ENCODE measurements around the gene SMARCAD1. TPM values are rescaled to one million over a fixed set of nuclear protein-coding genes. Genes with fewer than 3 reads are reported as not detected.

Gene SMARCAD1
- total RNA-seq, 4 donors from 2014 or later: 14.2 to 27.7 (median 18.4) TPM

DNA sequence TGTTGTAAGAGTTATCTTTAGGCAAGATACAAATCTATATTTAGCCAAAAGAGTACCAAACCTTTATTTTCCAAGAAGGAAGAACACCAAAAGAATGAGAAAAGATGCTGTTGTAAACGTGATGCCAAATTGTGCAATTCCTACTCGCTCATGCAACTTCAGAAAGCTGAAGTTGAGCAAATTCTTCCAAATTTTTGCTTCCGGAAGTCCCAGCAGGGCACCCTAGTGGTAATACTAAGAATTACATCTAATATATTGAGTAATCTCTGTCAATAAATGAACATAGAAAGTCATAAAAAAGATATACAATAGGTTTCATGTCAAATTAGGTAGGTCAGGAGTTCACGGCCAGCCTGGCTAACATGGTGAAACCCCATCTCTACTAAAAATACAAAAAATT, 36.0 kb upstream of the SMARCAD1 start:
- TF ChIP-seq POLR2A (IDR thresholded peaks at IDR 0.05): no peak
- TF ChIP-seq, protein P1, sequence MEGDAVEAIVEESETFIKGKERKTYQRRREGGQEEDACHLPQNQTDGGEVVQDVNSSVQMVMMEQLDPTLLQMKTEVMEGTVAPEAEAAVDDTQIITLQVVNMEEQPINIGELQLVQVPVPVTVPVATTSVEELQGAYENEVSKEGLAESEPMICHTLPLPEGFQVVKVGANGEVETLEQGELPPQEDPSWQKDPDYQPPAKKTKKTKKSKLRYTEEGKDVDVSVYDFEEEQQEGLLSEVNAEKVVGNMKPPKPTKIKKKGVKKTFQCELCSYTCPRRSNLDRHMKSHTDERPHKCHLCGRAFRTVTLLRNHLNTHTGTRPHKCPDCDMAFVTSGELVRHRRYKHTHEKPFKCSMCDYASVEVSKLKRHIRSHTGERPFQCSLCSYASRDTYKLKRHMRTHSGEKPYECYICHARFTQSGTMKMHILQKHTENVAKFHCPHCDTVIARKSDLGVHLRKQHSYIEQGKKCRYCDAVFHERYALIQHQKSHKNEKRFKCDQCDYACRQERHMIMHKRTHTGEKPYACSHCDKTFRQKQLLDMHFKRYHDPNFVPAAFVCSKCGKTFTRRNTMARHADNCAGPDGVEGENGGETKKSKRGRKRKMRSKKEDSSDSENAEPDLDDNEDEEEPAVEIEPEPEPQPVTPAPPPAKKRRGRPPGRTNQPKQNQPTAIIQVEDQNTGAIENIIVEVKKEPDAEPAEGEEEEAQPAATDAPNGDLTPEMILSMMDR (IDR thresholded peaks at IDR 0.05): peak in 2 of 5 experiments; percentile 23 to 26
- Histone ChIP-seq H3K4me3 (no peak overlapping the region), H3K9me3 (no peaks in the 10 kb centered on the region), H3K27me3 (no peaks in the 10 kb centered on the region), H3K4me1 (no peaks in the 10 kb centered on the region), H3K36me3 (no peaks in the 10 kb centered on the region), H3K27ac (no peak overlapping the region)
- intact Hi-C loops (cut with DNase I; ENCODE audit: low total_unique reads) (no loop called here), in situ Hi-C loops (cut with MboI; ENCODE audit: low pct_ligation_motif_present in 1 of 4, low pct_unique_long_range_greater_than_20kb in 1 of 4, low sequenced_read_pairs in 3 of 4) (no loop called here)
- no peak for DNase-seq
- WGBS, 2 donors (ENCODE audit: low coverage in 1 of 2): 77 to 78% methylated on average over 3 to 4 of the region's 4 CpGs

DNA sequence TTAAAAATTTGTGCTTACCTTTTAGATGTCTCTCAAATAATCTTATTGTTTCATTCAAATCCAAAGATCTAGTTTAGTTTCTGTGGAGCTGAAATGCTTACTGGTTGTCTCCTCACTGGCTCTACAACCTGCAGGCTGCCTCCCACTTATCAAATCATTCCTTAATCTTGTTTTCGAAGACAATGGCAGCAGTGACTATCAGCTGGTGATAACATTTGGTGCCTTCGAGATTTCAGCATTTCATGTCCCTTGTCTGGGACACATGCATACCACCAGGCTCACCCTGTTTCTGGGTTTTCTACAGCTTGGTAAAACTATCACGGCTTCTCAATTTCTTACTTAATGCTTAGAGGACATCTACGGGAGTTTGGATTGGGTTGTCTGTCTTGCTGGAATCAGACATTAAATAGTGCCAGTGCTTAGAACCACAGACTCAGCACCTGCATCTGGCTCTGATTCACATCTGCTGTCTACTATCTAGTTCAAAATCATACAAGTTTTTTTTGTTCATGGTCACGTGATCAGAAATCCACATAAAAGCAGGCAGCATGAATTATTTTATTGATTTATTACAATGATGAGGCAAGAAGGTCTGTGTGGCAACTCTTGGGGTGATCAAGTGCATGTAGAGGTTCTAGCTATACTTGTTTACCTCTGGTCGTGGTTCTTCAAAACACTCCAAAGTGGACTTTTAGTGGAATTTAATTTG, 32.0 kb upstream of the SMARCAD1 start:
- no peaks in the 10 kb centered on the region for H3K4me1 ChIP-seq
- 48 to 53% methylated on average over 4 to 6 of the region's 6 CpGs for WGBS, 2 donors (ENCODE audit: low coverage in 1 of 2)
- TF ChIP-seq EP300 (IDR thresholded peaks at IDR 0.05; ENCODE audit: low read depth): no peak
- no peak for TF ChIP-seq POLR2AphosphoS5 (IDR thresholded peaks at IDR 0.05)
- no peak for TF ChIP-seq POLR2A (IDR thresholded peaks at IDR 0.05)
- TF ChIP-seq, protein P1 (IDR thresholded peaks at IDR 0.05): no peak

DNA sequence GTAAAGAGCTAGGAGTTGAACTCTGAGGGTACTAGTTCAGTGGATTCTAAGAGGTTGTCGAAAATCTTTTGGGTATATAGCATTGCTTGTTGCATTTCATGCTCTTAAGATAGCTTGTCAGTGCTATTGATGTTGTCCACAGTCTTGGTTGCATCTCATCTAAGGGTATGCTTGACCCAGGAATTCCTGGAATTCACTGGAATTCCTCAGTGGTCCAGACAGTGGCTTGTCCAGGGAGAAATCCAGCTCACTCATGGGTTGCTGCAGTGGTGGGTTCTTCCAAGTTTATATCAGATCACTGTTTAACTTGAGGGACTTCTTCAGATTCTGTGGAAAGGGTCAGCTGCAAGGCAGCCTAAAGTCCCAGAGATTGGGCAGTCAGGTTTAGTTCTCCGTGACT, 29.8 kb upstream of the SMARCAD1 start:
- Histone ChIP-seq H3K27ac (no peak overlapping the region), H3K4me3 (no peak overlapping the region), H3K36me3 (no peaks in the 10 kb centered on the region), H3K9me3 (no peaks in the 10 kb centered on the region), H3K4me1 (no peaks in the 10 kb centered on the region), H3K27me3 (no peaks in the 10 kb centered on the region)
- in situ Hi-C loops (cut with MboI; ENCODE audit: low pct_ligation_motif_present in 1 of 4, low pct_unique_long_range_greater_than_20kb in 1 of 4, low sequenced_read_pairs in 3 of 4) (no loop called here), intact Hi-C loops (cut with DNase I; ENCODE audit: low total_unique reads) (no loop called here)
- WGBS, 2 donors (ENCODE audit: low coverage in 1 of 2): 86 to 93% methylated on average over 2 of the region's 2 CpGs
- no peak for DNase-seq
- TF ChIP-seq EP300 (IDR thresholded peaks at IDR 0.05; ENCODE audit: low read depth): no peak
- TF ChIP-seq, protein P1 (IDR thresholded peaks at IDR 0.05): no peak
- TF ChIP-seq POLR2AphosphoS5 (IDR thresholded peaks at IDR 0.05): no peak
- TF ChIP-seq POLR2A (IDR thresholded peaks at IDR 0.05): no peak

More for the DNA sequence above, 32.0 kb upstream of the SMARCAD1 start:
- no peak for DNase-seq
- Histone ChIP-seq H3K9me3 (no peaks in the 10 kb centered on the region), H3K27me3 (no peaks in the 10 kb centered on the region), H3K4me3 (no peak overlapping the region), H3K27ac (no peak overlapping the region), H3K36me3 (no peaks in the 10 kb centered on the region)
- intact Hi-C loops (cut with DNase I; ENCODE audit: low total_unique reads) (no loop called here), in situ Hi-C loops (cut with MboI; ENCODE audit: low pct_ligation_motif_present in 1 of 4, low pct_unique_long_range_greater_than_20kb in 1 of 4, low sequenced_read_pairs in 3 of 4) (no loop called here)

DNA sequence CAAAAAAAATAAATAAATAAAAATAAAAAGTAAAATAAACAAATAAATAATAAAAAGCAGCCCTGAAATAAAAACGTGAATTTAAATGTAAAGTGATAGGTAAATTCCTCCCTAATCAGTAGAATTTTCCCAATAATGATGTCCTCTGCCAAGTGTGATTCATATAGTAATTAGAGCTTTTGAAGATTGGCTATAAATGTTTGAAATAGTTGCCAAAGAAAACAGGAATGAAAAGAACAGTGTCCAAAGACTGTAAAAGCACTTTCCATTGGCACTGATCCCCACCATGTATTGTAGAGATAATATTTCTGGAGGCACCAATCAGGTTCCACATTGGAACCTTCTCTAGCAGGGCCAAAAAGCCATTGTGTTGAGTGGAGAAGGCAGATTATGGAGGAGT, 25.9 kb upstream of the SMARCAD1 start:
- Histone ChIP-seq H3K27ac (no peak overlapping the region), H3K36me3 (no peaks in the 10 kb centered on the region), H3K4me3 (no peak overlapping the region), H3K27me3 (no peaks in the 10 kb centered on the region), H3K4me1 (no peaks in the 10 kb centered on the region), H3K9me3 (no peaks in the 10 kb centered on the region)
- DNase-seq: no peak
- in situ Hi-C loops (cut with MboI; ENCODE audit: low pct_ligation_motif_present in 1 of 4, low pct_unique_long_range_greater_than_20kb in 1 of 4, low sequenced_read_pairs in 3 of 4): no loop called here
- 11 to 35% methylated on average over 1 of the region's 1 CpG for WGBS, 2 donors (ENCODE audit: low coverage in 1 of 2)
- intact Hi-C loops (cut with DNase I; ENCODE audit: low total_unique reads): no loop called here
- TF ChIP-seq, protein P1 (IDR thresholded peaks at IDR 0.05): no peak
- TF ChIP-seq EP300 (IDR thresholded peaks at IDR 0.05; ENCODE audit: low read depth) (no peak), POLR2AphosphoS5 (IDR thresholded peaks at IDR 0.05) (no peak), POLR2A (IDR thresholded peaks at IDR 0.05) (no peak)

Data from transverse colon (tissue), 4 donors.